GM23338 (cell line): ENCODE measurements around the gene LUC7L. TPM values are rescaled to one million over a fixed set of nuclear protein-coding genes. Genes with fewer than 3 reads are reported as not detected.

Experiments
- ATAC-seq: fragments of 200-7000 bp; cut with Tn5 transposase; 3 replicates; pipeline ENCODE4 v1.9.1; 2020
- DNase-seq: peaks from one replicate; pipeline ENCODE4 v3.0.0-alpha.2; 2015; ENCODE audit warnings: low spot score
- H2AFZ ChIP-seq: fragments of 200-600 bp; sonication (generic); 2 replicates; pipeline ENCODE4 v1.8.0; 2016; ENCODE audit warnings: antibody characterized with exemption, mild to moderate bottlenecking, moderate library complexity
- H3F3A ChIP-seq: fragments of 200-600 bp; sonication (generic); replicated peaks from 2 replicates; pipeline ENCODE4 v1.8.0; 2017; ENCODE audit warnings: antibody characterized with exemption, mixed run types, low read depth
- H3K27ac ChIP-seq: fragments of 200-600 bp; sonication (generic); 2 replicates; pipeline ENCODE4 v1.6.1; 2016; ENCODE audit warnings: low read depth
- H3K27me3 ChIP-seq: fragments of 200-600 bp; sonication (generic); 2 replicates; pipeline ENCODE4 v1.8.0; 2016; ENCODE audit warnings: mild to moderate bottlenecking, mixed run types, moderate library complexity; ENCODE audit not compliant: insufficient read depth
- H3K36me3 ChIP-seq: fragments of 200-600 bp; sonication (generic); 2 replicates; pipeline ENCODE4 v1.8.0; 2016; ENCODE audit warnings: mild to moderate bottlenecking; ENCODE audit not compliant: insufficient read depth
- H3K4me1 ChIP-seq: fragments of 200-600 bp; sonication (generic); 2 replicates; pipeline ENCODE4 v1.8.0; 2016; ENCODE audit warnings: mild to moderate bottlenecking, moderate library complexity; ENCODE audit not compliant: insufficient read depth
- H3K4me2 ChIP-seq: fragments of 200-600 bp; sonication (generic); 2 replicates; pipeline ENCODE4 v1.7.1; 2017; ENCODE audit warnings: mixed run types
- H3K4me3 ChIP-seq: fragments of 200-600 bp; sonication (generic); 2 replicates; pipeline ENCODE4 v1.6.1; 2016; ENCODE audit warnings: mixed run types
- H3K79me2 ChIP-seq: fragments of 200-600 bp; sonication (generic); replicated peaks from 2 replicates; pipeline ENCODE4 v1.8.0; 2017; ENCODE audit warnings: mild to moderate bottlenecking; ENCODE audit not compliant: insufficient read depth
- H3K9me2 ChIP-seq: fragments of 200-600 bp; sonication (generic); 2 replicates; pipeline ENCODE4 v1.8.0; 2017; ENCODE audit not compliant: insufficient read depth
- H4K20me1 ChIP-seq: fragments of 200-600 bp; sonication (generic); replicated peaks from 2 replicates; pipeline ENCODE4 v1.8.0; 2017; ENCODE audit warnings: mild to moderate bottlenecking; ENCODE audit not compliant: insufficient read depth
- H3K27ac Mint-ChIP-seq: 2 replicates; pipeline ENCODE4 v1.8.0; 2020; ENCODE audit warnings: inconsistent platforms, mild to moderate bottlenecking, moderate library complexity, mixed read lengths
- H3K27me3 Mint-ChIP-seq: 3 replicates; pipeline ENCODE4 v1.8.0; 2022; ENCODE audit warnings: low read depth, mild to moderate bottlenecking, moderate library complexity, mixed read lengths, inconsistent platforms; ENCODE audit not compliant: insufficient read depth, poor library complexity
- H3K36me3 Mint-ChIP-seq: 3 replicates; pipeline ENCODE4 v1.8.0; 2021; ENCODE audit warnings: low read depth, mild to moderate bottlenecking, inconsistent platforms, moderate library complexity, mixed read lengths
- H3K4me1 Mint-ChIP-seq: 3 replicates; pipeline ENCODE4 v1.8.0; 2020; ENCODE audit warnings: mild to moderate bottlenecking, inconsistent platforms, mixed read lengths
- H3K4me3 Mint-ChIP-seq: 3 replicates; pipeline ENCODE4 v1.8.0; 2021; ENCODE audit warnings: moderate library complexity, mild to moderate bottlenecking, inconsistent platforms, mixed read lengths
- H3K9me3 Mint-ChIP-seq: 3 replicates; pipeline ENCODE4 v1.8.0; 2020; ENCODE audit warnings: moderate library complexity, mild to moderate bottlenecking, inconsistent platforms, mixed read lengths
- CREB1 ChIP-seq: fragments of 250-450 bp; sonication (Bioruptor Pico); IDR thresholded peaks from 2 replicates; pipeline ENCODE4 v1.5.0; 2020; ENCODE audit warnings: low read depth, mild to moderate bottlenecking, moderate library complexity
- CTCF ChIP-seq, 2 experiments: fragments of 200-600 bp in 1 of 2; sonication (generic) in 1 of 2; conservative IDR thresholded peaks; 2 replicates each; pipeline versions ENCODE4 v1.5.1 to v1.6.1; 2016 to 2017; ENCODE audit warnings: antibody characterized with exemption in 2 of 2, low read depth in 2 of 2, mild to moderate bottlenecking in 2 of 2, moderate library complexity in 1 of 2
- EZH2 ChIP-seq: fragments of 200-600 bp; sonication (generic); IDR thresholded peaks from one replicate; pipeline ENCODE4 v1.8.0; 2017; ENCODE audit warnings: antibody characterized with exemption, mild to moderate bottlenecking, low read depth; ENCODE audit not compliant: unreplicated experiment
- EZH2phosphoT487 ChIP-seq: fragments of 200-600 bp; sonication (generic); IDR thresholded peaks from one replicate; pipeline ENCODE4 v1.8.1; 2018; ENCODE audit warnings: antibody characterized with exemption; ENCODE audit not compliant: unreplicated experiment
- JUNB ChIP-seq: IDR thresholded peaks from one replicate; pipeline ENCODE4 v1.6.1; 2016; ENCODE audit warnings: antibody characterized with exemption; ENCODE audit not compliant: unreplicated experiment
- NANOG ChIP-seq: IDR thresholded peaks from 2 replicates; pipeline ENCODE4 v1.6.1; 2016; ENCODE audit warnings: antibody characterized with exemption, borderline replicate concordance
- POLR2AphosphoS5 ChIP-seq: IDR thresholded peaks from 2 replicates; pipeline ENCODE4 v1.6.1; 2016; ENCODE audit warnings: antibody characterized with exemption, low read depth
- REST ChIP-seq: IDR thresholded peaks from one replicate; pipeline ENCODE4 v1.6.1; 2018; ENCODE audit warnings: antibody characterized with exemption; ENCODE audit not compliant: unreplicated experiment
- STAT1 ChIP-seq: IDR thresholded peaks from one replicate; pipeline ENCODE4 v1.6.1; 2016; ENCODE audit warnings: antibody characterized with exemption; ENCODE audit not compliant: unreplicated experiment
- ZNF114 ChIP-seq: fragments of 250-450 bp; sonication (Bioruptor Pico); IDR thresholded peaks from 2 replicates; pipeline ENCODE4 v1.5.0; 2020; ENCODE audit warnings: mild to moderate bottlenecking, moderate library complexity
- ZNF331 ChIP-seq: fragments of 250-450 bp; sonication (Bioruptor Pico); IDR thresholded peaks from 2 replicates; pipeline ENCODE4 v1.5.0; 2020; ENCODE audit warnings: low read depth, mild to moderate bottlenecking, moderate library complexity
- ZNF462 ChIP-seq: fragments of 250-450 bp; sonication (Bioruptor Pico); IDR thresholded peaks from 2 replicates; pipeline ENCODE4 v1.5.0; 2020; ENCODE audit warnings: mild to moderate bottlenecking, moderate library complexity
- polyA plus RNA-seq: library from polyadenylated mRNA; unstranded; fragments of >200 nt; fragmentation: Nextera tagmentation; extraction: Ambion mirVana; gene quantifications from 2 replicates; pipeline ENCODE4 v1.2.1, GENCODE V29; 2016
- total RNA-seq: library from RNA; depleted of rRNA; stranded (reverse); fragments of >200 nt; shearing (Covaris generic); gene quantifications from 2 replicates; pipeline ENCODE4 v1.2.3, GENCODE V29; 2014
- TF ChIP-seq, protein P1 (sequence below): IDR thresholded peaks from 2 replicates; pipeline ENCODE4 v1.6.1; 2016; ENCODE audit warnings: antibody characterized with exemption

Gene LUC7L
- total and polyA plus RNA-seq, 2 experiments from 2014 or later, result 114 to 151 TPM

DNA sequence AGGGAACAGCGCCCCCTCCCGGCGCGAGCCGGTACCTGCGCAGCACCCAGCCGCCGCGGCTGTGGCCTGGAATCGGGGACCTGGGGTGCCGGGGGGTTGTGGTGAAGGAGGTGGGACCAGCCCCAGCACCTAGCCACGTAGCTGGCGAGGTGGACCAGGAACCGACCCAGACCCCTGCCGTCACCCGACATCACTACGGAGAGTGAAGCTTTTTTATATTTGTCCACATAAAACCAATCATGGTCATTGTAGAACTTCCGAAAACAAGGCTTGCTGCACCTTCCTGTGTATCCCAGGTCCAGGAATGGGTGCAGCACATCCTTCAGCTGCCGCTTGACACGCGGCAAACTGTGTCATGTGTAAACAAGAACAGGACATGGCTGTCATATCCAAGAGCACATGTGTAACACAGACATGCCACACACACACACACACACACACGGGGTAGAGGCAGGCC, 47.7 kb downstream of the LUC7L start:
- Mint-ChIP-seq H3K9me3 (no peaks in the 10 kb centered on the region; the same call in 2 of the 3 replicates), H3K36me3 (peaks cover 12% of the 10 kb centered on the region; the same call in 2 of the 3 replicates), H3K4me3 (0 out of 3 replicates have a peak overlapping the region, but pooled peaks have one; percentile 26), H3K27ac (no peak overlapping the region), H3K4me1 (no peaks in the 10 kb centered on the region; the same call in 1 of the 3 replicates), H3K27me3 (peaks cover 44% of the 10 kb centered on the region)
- H3K9me2 ChIP-seq, result no peaks in the 10 kb centered on the region
- no peaks in the 10 kb centered on the region for H3K79me2 ChIP-seq
- H4K20me1 ChIP-seq, result peaks cover 8% of the 10 kb centered on the region
- H3K27me3 ChIP-seq, result peaks cover 45% of the 10 kb centered on the region
- H3K4me2 ChIP-seq, result no peak overlapping the region; the same call in 1 of the 2 replicates
- peaks cover 26% of the 10 kb centered on the region; the same call in 1 of the 2 replicates for H3F3A ChIP-seq
- no peak for ATAC-seq
- no peak overlapping the region for H3K4me3 ChIP-seq
- H3K4me1 ChIP-seq, result no peaks in the 10 kb centered on the region; the same call in 1 of the 2 replicates
- no peaks in the 10 kb centered on the region for H3K36me3 ChIP-seq
- DNase-seq, result no peak
- peak; percentile 20 for TF ChIP-seq POLR2AphosphoS5
- TF ChIP-seq, protein P1, sequence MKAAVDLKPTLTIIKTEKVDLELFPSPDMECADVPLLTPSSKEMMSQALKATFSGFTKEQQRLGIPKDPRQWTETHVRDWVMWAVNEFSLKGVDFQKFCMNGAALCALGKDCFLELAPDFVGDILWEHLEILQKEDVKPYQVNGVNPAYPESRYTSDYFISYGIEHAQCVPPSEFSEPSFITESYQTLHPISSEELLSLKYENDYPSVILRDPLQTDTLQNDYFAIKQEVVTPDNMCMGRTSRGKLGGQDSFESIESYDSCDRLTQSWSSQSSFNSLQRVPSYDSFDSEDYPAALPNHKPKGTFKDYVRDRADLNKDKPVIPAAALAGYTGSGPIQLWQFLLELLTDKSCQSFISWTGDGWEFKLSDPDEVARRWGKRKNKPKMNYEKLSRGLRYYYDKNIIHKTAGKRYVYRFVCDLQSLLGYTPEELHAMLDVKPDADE, result no peak
- peak; percentile 80 to 92 for TF ChIP-seq CTCF (conservative IDR thresholded peaks at IDR 0.05; ENCODE audit: low read depth in 2 of 2)
- TF ChIP-seq JUNB, result no peak
- no peak for TF ChIP-seq CREB1
- TF ChIP-seq NANOG, result no peak
- TF ChIP-seq STAT1, result no peak
- no peak for TF ChIP-seq EZH2
- TF ChIP-seq ZNF462, result no peak
- TF ChIP-seq EZH2phosphoT487, result no peak
- TF ChIP-seq ZNF114 (CRISPR knock-in tag), result no peak
- TF ChIP-seq ZNF331 (CRISPR knock-in tag), result no peak
- peak; percentile 14 for TF ChIP-seq REST
- no peak overlapping the region for H2AFZ ChIP-seq
- no peak overlapping the region for H3K27ac ChIP-seq
